NCI-H774 (cell line): ENCODE data around the gene INIP.
"Not testable (repeated sequence)": the region's sequence is repeated elsewhere in the genome, so short reads cannot be mapped to it uniquely, and the experiment has no call there.

Experiments used
- DNase-seq: peaks from one replicate; lab custom pipeline; 2025; lab: John Stamatoyannopoulos, UW

Gene INIP

GRCh38 chr9:112734892-112735291 lies 17.0 kb upstream of the INIP start:
- no peak for DNase-seq

DNA sequence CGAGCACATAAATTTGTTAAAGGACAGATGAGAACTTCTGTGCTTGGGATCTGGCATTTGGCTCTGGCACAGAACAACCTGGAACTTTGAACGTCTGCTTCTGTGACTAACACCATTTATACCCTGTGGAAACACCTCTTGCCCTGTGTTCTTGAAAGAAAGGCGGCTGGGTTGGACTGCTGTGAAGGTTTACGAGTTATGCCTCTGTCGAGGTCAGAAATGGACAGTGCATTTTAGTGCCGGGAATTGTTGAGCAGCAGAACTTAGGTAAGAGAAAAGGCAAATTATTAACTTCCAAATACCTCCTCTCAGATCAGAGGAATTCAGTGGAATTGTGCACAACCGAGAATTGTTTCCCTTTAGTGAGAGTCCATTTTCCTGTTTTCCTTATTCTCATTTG lies 14.1 kb upstream of the INIP start:
- DNase-seq = no peak

DNA sequence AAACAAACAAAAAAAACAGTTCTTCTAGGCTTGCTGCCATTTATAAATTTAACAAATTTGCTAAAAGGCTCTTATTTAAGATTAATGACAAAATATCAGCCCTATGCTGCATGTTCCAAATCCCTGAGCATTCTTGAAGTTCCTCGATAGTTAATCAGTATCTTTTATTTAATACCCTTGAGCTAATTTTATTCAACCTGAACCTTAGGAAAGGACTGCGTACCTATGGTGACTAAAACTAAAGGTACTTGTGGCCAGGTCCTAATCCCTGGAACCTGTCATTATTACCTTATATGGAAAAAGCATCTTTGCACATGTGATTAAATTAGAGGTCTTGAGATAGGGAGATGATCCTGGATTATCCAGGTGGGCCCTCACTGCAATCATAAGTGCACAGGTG lies 10.5 kb upstream of the INIP start:
- DNase-seq = no peak

DNA sequence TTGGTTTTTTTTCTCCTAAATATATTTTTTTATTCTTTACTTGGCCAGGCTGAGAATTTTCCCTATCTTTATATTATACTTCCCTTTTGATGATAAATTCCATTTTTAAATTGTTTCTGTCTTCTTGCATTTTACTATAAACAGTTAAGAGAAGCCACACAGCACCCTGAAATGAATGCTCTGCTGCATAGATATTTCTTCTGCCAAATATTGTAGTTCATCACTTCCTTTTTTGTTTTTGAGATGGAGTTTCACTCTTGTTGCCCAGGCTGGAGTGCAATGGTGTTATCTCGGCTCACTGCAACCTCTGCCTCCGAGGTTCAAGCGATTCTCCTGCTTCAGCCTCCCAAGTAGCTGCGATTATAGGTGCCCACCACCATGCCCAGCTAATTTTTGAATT lies 8.5 kb upstream of the INIP start:
- no peak for DNase-seq

GRCh38 chr9:112725961-112726360 lies 8.0 kb upstream of the INIP start:
- no peak for DNase-seq

GRCh38 chr9:112722749-112723148 lies 4.8 kb upstream of the INIP start:
- DNase-seq = not testable (repeated sequence)

DNA sequence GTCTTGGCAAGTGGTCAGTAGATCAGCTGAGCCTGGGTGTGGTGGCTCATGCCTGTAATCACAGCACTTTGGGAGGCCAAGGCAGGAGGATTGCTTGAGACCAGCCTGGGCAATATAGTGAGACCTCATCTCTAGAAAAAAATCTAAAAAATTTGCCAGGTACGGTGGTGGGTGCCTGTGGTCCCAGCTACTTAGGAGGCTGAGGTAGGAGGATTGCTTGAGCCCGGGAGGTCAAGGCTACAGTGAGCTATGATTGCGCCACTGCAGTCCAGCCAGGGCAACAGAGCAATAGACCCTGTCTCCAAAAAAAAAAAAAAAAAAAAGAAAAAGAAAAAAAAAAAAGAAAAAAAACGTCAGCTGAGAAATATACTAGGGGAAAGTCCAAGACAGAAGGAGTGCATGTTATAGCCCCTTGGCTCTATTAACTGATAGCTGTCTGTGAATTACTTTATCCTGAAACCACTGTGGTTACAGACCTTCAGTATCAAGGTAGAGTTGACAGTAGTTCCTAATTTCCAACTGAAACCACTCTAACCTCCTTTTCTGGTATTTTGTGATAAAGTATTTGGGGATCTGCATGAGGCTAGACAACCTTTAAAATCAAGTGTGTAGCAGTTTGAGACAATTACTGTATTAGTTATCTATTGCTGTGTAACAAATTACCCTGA lies 2.3 kb upstream of the INIP start:
- no peak for DNase-seq

- no peak for DNase-seq
Observed at GRCh38 chr9:112719696-112720095, 1.8 kb upstream of the INIP start.

- DNase-seq = no peak
Observed at GRCh38 chr9:112719241-112719691, 1.3 kb upstream of the INIP start.

DNA sequence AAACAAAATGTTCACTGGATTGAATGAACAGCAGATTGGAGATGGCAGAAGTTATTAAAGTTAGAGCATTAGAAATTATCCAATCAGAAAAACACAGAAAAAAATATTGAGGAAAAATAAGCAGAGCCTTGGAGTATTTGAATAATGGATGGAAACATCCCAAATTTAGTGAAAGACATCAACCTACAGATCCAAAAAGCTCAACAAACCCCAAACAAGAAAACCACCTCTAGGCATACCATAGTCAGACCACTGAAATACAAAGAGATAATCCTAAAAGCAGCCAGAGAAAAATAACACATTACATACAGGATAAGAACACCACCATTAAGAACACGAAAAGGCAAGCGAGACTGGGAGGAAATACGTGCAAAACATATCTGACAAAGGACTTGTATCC lies 5.2 kb downstream of the INIP start:
- DNase-seq = no peak

DNA sequence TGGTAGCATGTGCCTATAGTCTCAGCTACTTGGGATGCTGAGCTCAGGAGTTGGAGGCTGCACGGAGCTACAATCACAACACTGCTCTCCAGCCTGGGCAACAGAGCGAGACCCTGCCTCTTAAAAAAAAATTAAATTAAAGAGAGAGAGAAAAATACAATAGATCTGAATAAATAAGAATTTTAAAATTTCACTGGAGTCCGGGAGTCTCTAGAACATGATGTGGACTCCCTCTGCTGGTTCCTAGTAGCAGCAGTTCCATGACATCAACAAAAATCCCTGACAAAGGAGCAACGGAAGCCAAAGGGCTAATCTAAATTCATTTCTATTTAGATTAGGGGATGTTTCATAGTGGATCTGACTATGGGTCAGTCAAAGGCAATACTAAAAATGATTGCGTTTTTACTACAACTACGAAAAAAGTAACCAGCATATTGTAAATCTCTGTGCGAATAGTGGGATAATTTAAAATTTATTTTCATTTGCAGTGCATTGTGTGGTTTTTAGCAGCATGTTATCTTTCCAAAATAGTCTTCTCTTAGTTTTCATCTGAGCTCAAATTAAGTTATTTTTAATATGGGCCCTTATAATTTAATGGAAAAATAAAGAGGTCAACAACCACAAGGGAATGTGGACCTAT lies 6.7 kb downstream of the INIP start:
- no peak for DNase-seq

GRCh38 chr9:112705768-112706427 lies 12.0 kb downstream of the INIP start:
- no peak for DNase-seq

- DNase-seq = no peak
Observed at GRCh38 chr9:112703304-112703703, 14.6 kb downstream of the INIP start.

DNA sequence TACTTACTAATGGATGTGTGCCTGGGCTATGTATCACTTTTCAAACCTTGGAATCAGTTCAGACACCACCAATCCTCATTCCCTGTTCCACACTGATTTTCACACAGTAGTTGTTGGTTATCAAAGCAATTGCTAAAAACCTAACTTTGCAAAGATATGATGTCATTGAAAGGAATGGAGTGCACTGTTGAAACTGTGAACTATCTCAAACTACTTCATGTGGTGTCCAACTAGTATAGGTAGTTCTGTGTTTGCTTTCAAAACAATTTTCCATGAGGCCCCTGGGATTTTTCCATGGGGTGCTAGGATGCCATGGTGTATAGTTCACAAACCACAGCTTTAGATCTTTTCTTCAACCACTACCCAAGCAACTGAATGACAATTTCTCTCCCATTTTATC lies 17.8 kb downstream of the INIP start:
- DNase-seq = no peak

GRCh38 chr9:112699230-112699629 lies 18.7 kb downstream of the INIP start:
- DNase-seq = no peak

DNA sequence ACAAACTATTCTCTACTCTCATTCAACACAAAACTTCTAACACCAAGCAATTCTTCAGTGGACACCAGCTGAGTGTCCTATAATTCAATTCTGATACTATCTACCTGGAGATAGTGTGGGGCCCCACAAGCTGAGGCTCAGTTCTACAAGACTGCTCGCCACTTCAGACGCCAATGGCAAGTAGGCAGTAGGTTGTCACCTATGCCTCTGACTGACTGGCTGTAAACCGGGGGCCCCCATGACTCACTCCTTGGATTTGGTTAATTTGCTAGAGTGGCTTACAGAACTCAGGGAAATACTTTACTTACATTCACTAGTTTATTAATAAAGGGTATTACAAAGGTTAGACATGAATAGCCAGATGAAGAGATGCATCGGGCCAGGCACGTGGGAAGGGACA lies 21.5 kb downstream of the INIP start:
- no peak for DNase-seq

- DNase-seq = no peak
Observed at GRCh38 chr9:112694706-112695555, 23.0 kb downstream of the INIP start.

DNA sequence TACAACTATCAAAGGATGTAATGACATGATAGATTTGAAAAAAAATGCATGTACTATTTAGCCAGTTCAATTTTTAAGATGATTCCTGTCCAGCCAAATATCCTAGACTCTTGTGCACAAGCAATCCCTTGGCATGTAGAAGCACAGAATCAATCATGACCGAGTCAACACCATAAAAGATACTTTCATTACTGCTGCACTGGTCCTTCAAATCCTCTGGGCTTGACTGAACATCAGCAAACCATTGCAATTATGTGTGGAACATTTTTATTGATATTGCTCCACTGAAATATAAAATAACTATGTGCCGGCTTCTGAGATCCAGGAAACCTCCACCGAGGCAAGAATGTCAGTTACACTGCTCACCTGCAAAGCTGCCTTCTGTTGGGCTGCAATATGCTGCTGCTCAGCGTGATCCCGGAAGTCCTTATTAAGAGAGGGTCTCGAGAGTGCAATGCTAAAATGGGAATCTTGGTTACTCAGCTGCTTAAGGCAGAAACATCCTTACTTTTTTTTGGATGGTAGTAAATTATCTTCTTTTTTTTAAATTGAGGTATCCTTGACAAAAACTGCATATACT lies 28.7 kb downstream of the INIP start:
- no peak for DNase-seq

DNA sequence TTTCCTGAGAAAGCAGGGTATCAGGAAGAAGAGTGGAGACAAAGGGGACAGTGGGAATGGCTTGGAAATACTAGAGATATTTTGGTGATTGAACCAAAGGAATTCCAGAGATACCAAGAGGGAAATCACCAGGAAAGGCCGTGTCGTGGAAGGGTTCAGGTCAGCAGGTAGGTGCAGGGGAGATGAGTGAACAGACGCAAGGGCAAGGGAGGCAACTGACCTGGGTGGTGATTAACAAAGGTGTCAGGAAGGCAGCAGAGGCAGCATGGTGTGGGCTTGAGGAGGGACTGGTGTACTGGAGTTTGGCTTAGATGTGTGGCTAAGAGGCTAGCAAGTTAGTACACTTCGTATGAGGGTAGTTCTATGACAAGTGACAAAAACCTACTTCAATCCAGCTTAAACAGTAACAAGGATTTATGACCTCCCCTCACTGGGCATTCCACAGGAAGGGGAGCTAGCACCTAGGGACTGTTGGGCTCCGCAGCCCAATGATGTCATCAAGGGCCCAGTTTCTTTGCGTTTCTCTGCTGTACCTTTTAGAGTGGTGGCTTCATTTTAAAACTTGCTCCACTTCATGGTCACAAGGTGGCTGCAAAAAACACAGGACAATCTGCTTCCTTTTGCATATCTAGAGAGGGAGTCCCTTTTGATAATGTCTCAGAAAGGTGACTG lies 37.0 kb downstream of the INIP start:
- DNase-seq = no peak

GRCh38 chr9:112677040-112677439 lies 40.9 kb downstream of the INIP start:
- DNase-seq = no peak

DNA sequence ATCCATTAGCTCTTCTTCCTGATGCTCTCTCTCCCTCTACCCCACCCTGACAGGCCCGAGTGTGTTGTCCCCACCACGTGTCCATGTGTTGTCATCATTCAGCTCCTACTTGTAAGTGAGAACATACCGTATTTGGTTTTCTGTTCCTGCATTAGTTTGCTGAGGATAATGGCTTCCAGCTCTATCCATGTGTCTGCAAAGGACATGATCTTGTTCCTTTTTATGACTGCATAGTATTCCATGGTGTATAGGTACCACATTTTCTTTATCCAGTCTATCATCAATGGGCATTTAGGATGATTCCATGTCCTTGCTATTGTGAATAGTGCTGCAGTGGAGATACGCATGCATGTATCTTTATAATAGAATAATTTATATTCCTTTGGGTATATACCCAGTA lies 44.7 kb downstream of the INIP start:
- DNase-seq = not testable (repeated sequence)
